Suprapubic skin (tissue), 3 donors: ENCODE measurements around the gene HPS6.

Source experiments
- POLR2A ChIP-seq, 2 donors: fragments of 450-650 bp; IDR thresholded peaks; one replicate each; pipeline ENCODE4 v1.6.1; 2017; ENCODE audit warnings: antibody characterized with exemption in 2 of 2, mild to moderate bottlenecking in 2 of 2, moderate library complexity in 2 of 2
- TF ChIP-seq, protein P1 (sequence below), 2 donors: fragments of 200-600 bp in 1 of 2; fragments of 450-650 bp in 1 of 2; sonication (generic) in 1 of 2; IDR thresholded peaks; one replicate each; pipeline ENCODE4 v1.5.1; 2016 to 2019; ENCODE audit warnings: antibody characterized with exemption in 2 of 2, mild to moderate bottlenecking in 1 of 2, moderate library complexity in 1 of 2

DNA sequence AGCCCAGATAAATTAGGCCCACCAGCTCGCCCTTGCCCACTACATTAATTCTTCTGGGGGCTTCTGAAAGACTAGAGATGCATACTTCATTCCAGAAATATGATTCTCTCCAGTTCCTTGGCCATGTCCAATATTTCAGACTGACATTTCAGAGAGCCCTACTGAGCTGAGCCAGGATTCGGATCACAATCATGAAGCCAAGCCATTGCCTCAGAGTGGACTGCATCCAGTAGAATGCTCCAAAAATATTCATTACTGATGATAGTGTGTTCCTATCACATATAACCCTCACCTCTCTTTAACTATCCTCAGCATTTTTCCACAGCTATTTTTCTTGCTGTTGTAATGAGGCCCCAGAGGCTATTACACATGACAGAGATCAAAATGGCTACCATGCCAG lies 47.9 kb upstream of the HPS6 start:
- TF ChIP-seq, protein P1, sequence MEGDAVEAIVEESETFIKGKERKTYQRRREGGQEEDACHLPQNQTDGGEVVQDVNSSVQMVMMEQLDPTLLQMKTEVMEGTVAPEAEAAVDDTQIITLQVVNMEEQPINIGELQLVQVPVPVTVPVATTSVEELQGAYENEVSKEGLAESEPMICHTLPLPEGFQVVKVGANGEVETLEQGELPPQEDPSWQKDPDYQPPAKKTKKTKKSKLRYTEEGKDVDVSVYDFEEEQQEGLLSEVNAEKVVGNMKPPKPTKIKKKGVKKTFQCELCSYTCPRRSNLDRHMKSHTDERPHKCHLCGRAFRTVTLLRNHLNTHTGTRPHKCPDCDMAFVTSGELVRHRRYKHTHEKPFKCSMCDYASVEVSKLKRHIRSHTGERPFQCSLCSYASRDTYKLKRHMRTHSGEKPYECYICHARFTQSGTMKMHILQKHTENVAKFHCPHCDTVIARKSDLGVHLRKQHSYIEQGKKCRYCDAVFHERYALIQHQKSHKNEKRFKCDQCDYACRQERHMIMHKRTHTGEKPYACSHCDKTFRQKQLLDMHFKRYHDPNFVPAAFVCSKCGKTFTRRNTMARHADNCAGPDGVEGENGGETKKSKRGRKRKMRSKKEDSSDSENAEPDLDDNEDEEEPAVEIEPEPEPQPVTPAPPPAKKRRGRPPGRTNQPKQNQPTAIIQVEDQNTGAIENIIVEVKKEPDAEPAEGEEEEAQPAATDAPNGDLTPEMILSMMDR (IDR thresholded peaks at IDR 0.05): no peak
- TF ChIP-seq POLR2A (IDR thresholded peaks at IDR 0.05): no peak
